HTERT RPE-1 (cell line): ENCODE results near the gene ADAM15.

Experiments
- in situ Hi-C: fragments of 300-500 bp; cut with MboI; formaldehyde crosslinking; loops from 4 replicates; pipeline ENCODE4 v1.14.3; 2020; ENCODE audit warnings: low sequenced_read_pairs

Gene ADAM15

DNA sequence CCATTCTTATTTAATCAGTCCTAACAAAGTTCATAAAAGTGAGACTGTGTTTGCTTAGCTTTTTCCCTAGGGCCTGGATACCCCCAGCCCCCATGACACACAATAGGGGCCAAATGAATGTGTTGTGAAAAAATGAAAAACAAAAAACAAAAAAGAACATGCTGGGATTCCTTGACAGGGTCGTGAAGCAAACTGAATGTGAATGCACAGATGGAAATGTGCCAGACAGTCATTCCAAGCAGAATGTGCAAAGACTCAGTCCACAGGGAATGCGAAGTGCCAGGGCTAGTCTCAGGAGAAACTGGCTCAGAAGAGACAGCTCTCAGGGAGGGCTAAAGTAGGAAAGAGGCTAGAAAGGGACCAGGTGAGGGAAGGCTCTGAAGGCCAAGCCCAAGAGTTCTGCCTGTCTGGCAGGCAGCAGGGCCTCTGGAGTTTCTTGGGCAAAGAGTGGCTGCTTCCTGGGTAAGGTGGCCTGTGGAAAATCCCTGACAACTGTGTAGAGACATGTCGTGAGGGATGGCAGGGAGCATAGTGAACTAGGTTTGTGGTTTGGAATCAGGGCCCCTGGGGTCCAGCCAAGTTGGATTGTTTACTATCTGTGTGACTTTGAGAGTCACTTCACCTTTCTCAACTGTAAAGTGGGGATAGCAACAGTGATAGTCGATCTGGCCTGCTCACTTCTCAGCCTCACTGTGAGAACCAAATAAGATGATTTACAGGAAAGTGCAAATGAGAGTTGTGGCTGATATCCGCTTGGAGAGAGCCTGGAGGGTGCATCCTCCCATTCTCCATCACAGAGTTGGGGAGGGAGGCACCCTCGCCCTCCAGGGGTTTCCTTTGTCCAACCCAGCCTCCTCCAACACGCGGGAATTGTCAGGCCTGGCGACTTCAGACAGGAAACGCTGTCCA lies 1.2 kb upstream of the ADAM15 start:
- in situ Hi-C loops: no loop called here

DNA sequence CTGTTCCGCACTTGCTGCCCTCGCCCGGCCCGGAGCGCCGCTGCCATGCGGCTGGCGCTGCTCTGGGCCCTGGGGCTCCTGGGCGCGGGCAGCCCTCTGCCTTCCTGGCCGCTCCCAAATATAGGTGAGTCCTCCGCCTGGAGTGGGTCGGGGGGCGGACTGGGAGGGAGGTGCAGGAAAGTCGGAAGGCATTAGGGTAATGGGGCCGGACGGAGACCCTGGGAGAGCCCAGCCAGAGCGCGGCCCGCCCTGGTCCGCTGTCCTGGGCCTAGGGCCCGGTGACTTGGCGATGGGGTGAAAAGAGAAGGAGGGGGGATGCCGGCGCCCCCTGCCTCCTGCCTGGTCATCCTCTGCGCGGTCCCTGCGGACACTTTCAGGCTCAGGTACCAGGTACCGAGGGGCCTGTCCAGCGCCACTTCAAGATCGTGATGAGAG lies 243 bp downstream of the ADAM15 start:
- in situ Hi-C loops: no loop called here

DNA sequence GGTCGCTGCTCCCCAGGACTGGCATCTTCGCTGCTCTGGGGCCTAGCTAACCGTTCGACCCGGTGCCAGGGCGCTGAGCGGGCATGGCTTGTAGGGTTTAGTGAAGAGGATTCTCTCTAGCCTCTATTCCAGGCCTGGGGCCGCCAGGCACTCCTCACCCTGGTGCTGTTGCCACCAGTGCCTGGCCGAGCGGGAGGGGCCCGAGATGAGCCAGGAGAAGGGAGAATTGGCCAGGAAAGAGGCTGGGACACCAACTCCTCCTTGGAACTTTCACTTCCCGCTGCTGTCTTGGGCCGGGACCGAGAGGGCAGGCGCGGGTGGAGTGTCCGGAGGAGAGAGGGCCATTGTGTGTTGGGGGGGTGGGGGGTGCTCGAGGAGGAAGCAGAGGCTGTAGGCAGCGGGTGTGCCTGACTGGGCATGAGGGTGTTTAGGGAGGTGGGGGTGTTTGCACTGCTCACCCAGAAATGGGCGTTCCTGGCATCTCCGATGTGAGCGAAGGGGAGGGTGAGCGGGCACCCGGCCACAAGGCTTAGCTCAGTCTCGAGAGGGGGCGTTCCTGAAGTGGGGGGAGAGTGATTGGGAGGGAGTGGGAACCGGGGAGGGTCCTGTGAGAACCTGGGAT lies 772 bp downstream of the ADAM15 start:
- in situ Hi-C loops: no loop called here

DNA sequence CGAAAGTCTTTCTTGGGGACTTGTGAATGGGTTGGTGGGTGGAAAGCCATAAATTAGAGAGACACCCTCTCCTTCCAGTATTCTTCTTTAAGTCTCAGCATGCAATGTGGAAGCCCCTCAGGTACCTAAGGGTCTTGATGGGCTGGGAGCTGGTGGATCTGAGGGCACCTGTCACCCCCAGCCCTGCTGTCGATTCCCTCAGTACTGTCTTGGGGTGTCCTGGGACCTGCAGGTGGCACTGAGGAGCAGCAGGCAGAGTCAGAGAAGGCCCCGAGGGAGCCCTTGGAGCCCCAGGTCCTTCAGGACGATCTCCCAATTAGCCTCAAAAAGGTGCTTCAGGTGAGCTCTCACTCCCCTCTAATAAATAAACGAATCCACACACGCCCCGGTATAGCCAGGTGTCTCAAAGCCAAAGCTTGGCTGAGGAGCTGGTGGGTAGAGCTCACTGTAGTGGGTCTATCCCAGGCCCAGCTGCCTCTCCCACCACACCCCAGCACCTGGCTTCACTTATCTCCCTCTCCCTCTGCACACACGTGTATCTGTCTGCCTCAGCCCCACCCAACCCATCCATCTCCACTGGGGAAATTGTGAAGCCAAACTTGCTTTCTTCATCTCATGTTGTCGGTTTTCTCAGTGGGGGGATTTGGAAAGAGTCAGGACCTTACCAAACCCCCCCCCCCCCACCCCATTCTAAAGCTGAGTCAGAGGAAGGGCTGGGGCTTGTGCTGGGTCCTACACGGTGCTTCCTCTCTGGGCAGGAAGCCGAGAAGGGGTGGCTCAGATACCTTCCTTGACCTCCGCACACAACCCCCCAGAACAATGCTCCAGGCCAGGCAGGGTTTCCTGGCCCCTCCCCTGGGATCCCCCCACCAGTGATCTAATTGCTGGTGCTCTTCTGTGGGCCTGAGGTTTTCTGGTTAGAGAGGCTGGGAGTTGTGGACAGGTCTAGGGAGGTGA lies 1.6 kb downstream of the ADAM15 start:
- in situ Hi-C loops: no loop called here

DNA sequence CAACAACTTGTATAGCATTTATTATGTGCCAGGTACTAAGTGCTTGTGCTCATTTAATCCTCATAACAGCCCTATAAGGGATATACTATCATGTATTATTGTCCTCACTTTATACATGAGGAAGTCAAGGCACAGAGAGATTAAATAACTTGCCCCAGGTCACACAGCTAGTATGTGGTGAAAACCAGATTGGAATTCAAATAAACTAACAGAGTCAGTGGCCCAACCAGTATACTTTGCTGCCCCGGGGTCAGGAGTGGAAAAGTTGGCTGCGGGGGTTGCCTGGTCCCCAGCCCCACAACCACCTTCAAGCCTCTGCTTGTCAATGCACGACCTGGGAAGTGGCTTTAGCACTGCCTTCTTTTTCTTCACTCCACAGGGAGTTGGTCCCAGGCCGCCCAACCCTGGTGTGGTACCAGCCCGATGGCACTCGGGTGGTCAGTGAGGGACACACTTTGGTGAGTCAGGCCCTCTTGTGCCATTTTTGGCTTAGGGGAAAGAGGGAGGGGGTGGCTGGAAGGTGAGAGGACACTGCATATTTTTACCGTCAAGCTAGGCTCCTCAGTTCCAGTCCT lies 2.5 kb downstream of the ADAM15 start:
- in situ Hi-C loops: no loop called here

DNA sequence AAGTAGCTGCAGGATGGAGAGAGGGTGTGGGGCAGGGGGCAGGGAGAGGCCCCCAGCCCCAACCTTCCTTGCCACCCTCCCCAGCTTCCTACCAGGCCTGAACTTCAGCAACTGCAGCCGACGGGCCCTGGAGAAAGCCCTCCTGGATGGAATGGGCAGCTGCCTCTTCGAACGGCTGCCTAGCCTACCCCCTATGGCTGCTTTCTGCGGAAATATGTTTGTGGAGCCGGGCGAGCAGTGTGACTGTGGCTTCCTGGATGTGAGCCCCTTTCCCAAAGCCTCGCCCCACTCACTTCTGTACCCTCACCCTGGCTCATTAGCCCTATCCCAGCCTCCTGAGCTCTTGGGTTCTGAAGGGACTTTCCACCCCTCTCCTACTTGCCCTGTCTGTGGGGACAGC lies 6.0 kb downstream of the ADAM15 start:
- in situ Hi-C loops: no loop called here

DNA sequence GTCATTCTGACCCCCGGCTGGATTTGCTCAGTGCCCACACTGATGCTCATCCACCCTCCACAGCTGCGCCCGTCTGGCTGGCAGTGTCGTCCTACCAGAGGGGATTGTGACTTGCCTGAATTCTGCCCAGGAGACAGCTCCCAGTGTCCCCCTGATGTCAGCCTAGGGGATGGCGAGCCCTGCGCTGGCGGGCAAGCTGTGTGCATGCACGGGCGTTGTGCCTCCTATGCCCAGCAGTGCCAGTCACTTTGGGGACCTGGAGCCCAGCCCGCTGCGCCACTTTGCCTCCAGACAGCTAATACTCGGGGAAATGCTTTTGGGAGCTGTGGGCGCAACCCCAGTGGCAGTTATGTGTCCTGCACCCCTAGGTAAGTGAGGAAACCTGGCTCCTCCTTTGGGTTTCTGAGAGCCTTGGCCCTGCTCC lies 6.7 kb downstream of the ADAM15 start:
- in situ Hi-C loops: no loop called here

DNA sequence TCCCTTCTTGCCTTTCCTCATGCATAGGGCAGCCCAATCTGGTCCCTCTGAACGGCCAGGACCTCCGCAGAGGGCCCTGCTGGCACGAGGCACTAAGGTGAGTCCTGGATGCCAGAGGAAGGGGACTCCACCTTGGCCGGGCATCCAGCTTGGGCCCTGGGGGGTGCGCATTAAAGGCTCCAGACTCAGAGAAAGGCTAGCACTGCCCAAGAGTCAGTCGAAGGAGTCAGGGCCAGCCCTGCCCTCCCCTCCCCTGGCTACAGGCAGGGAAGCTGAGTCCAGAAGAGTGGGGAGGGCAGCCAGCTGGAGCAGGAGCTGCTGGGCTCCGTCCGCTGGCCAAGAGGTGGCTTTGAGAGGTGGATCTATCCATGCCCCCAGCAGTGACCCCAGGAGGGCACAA lies 9.6 kb downstream of the ADAM15 start:
- in situ Hi-C loops: no loop called here

DNA sequence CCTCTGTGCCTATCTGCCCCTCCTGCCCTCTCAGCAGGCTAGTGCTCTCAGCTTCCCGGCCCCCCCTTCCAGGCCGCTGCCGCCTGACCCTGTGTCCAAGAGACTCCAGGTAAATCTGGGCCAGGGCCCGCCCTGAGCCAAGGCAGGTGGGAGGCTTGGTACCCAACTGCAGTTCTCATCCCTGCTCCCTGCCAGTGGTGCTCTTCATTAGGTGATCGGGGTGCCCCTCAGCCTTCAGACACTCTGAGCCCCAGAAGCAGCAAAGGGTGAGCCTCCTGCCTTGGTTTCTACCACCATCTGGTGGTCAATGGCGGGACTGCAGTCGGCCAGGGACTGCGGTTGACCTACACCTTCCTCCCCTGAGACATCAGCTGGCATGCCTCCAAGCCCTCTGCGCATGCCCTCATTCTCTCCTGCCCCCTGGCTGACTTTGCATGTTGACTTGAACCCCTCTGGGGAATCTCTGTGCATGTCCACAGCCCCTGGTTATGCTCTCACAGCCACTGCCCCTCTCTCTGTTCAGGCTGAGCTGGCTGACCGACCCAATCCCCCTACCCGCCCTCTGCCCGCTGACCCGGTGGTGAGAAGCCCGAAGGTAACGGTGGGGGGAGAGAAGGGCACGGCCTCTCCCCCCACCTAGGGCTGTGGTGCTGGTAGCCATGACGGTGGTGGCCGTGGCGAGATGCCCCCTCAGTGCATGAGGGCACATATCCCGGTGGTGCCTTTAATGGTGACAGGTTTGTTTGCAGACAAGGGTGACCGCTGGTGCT lies 10.4 kb downstream of the ADAM15 start:
- in situ Hi-C loops: no loop called here

DNA sequence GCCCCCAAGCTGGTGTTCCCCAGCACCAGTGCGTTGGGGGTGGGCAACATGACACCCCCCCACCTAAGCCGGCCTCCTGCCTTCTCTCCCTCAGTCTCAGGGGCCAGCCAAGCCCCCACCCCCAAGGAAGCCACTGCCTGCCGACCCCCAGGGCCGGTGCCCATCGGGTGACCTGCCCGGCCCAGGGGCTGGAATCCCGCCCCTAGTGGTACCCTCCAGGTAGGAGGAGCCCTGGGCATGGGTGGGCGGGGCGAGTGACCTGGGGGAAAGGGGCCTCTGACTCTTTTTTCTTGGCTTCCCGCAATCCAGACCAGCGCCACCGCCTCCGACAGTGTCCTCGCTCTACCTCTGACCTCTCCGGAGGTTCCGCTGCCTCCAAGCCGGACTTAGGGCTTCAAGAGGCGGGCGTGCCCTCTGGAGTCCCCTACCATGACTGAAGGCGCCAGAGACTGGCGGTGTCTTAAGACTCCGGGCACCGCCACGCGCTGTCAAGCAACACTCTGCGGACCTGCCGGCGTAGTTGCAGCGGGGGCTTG lies 11.1 kb downstream of the ADAM15 start:
- in situ Hi-C loops: no loop called here

DNA sequence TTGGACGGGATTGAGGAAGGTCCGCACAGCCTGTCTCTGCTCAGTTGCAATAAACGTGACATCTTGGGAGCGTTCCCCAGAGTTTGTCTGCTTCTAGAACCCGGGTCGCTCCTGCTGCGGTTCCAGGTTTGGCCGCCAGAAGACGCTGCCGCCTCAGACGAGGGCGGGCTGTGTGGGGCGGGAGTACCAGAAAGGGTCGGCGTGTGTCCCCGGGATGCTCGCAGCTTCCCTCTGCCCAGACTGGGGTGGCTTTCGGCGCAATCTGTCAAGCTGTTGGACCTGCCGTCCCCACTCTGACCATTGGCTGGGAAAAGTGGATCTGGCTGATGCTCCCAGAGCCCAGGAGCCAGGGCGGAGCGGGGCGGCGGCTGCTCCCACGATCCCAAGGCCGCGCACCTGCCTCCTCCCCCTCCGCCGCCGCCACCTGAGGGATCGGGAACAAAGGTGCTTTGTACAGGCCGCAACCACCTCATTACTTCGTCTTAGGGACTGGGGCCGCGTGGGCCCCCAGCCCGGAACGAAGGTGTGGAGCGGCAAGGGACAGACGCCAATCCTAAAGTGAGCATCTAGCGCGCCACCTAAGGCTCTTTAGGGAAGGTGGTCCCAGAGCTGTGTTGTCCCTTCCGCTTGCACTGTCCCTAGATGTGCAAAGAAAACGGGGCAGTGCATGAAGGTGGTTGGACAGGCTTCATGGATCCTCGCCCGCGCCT lies 11.7 kb downstream of the ADAM15 start:
- in situ Hi-C loops: no loop called here

DNA sequence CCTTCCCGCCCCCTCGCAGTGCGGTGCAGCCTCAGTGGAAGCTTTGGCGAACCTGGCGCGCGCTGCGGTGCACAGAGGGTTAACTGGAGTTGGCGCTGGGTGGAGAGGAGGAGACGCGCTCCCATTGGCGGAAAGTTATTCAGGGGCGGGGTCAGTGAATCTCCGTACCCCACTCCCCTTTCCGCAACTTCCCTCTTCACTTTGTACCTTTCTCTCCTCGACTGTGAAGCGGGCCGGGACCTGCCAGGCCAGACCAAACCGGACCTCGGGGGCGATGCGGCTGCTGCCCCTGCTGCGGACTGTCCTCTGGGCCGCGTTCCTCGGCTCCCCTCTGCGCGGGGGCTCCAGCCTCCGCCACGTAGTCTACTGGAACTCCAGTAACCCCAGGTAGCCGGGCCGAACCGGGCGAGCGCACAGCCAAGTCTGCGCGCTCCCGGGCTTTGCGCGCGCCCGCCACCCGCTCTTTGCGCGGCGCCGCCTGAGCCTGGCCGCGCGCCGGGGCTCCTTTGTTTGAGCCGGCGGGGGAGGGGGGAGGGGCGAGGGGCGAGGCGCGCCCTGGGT lies 12.5 kb downstream of the ADAM15 start, which contains the start of gene EFNA4:
Gene EFNA4, plus strand, starts transcription at position 191 of the 561 bp plus-strand sequence. Its CDS starts 84 bp downstream, at position 275.
- in situ Hi-C loops: no loop called here

DNA sequence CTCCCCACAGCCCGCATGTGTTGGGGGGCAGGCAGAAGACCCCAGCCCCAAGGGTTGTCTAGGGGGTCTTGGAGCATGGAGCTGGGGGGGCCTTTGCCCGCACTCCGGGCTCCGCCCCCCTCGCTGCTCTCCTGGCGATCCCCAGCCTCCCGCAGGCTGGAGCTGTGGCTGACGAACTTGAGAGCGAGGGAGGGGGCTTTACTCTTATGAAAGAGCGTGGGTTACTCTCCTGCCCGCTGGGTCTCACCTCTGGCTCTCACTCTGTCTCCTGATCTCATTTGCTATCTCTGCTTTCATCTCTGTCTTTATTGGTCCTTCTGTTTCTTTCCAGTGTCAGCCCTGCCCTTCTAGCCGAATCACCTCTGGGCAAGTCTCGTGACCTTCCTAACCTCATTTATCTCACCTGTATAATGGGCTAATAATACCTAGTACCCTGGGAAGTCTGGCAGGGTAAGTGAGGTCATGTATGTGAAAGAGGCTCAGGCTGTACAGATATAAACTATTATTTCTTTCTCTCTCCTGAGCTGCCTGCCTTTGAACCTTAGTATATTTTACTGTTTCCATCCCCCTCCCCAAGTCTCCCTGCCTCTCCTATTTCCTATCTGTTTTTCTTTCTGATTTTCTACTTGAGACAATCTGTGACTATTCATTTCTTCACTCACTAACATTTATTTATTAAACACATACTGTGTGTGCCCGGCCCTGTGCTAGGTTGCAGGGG lies 13.2 kb downstream of the ADAM15 start:
- in situ Hi-C loops: no loop called here

DNA sequence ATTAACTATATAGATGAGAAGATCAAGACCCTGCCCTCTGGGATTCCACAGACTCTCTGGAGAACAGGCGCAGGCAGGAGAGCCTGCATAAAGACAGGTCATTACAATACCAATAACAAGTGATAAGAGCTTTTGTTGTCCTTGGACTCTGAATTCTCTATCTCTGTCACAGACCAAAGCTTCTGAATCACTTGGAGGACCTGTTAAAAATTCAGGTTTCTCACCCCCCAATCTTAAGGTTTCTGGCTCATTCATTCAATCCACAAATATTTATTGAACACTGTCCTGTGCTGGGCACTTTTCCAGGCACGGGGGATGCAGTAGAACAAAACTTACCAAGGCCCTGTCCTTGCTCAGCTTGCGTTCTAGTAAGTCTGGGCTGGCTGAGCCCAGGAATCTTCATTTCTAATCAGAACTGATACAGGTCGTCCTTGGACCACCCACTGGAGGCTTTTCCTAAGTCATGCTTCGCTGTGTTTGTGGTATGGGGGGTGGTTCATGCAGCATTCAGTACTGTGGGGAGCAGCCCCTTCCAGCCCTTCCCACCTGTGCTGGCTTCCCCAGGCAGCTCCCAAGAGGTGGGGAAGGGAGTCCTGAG lies 13.8 kb downstream of the ADAM15 start:
- in situ Hi-C loops: no loop called here

DNA sequence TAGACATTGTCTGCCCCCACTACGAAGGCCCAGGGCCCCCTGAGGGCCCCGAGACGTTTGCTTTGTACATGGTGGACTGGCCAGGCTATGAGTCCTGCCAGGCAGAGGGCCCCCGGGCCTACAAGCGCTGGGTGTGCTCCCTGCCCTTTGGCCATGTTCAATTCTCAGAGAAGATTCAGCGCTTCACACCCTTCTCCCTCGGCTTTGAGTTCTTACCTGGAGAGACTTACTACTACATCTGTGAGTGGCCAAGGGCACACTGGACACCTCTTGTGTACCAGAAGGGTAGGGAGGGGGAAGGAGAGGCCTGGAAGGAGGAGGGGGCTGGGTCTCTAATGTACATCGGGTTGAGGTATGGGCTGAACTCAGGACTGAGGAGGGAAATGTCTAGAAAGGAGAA lies 15.7 kb downstream of the ADAM15 start:
- in situ Hi-C loops: no loop called here

DNA sequence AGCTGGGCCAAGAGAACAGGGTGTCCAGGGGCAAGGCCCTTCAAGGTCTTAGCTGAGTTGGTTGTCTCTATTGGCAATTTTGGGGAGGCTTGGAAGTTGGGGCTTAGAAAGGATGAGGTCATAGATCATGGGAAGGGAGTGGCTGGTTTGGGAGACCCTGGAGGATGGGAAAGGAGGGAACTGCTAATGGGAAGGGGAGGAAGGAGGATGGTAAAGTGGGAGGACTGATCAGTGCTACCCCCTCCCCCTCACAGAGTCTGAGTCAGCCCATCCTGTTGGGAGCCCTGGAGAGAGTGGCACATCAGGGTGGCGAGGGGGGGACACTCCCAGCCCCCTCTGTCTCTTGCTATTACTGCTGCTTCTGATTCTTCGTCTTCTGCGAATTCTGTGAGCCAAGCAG lies 17.5 kb downstream of the ADAM15 start:
- in situ Hi-C loops: no loop called here

DNA sequence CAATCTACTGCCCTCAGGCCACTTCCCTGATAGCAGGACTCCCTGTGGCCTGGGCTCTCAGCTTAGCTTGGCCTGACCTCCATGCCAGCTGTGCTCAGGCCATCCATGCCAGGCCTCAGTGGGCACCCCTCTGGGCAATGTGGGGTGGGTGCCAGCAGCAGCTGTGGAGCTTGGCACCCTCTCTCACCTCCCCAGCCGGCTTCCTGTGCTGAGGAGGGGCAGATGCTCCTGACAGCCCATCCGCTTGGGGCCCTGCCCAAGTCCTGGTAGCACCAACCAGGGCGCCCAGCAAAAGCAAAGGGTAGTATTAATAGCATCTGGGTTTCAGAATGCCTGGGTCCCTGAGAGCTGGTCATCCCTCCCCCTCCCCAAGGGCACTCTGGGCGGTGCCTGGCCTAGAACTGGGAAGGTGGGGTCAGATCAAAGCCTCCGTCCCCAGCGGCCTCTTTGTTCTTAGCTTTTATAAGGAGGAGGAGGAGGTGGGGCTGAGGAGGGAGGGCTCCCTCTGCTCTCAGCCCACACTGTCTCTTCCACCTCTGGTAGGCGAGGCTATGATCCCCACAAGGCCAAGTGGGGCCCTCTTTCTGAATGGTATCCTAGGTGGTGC lies 18.5 kb downstream of the ADAM15 start:
- in situ Hi-C loops: no loop called here
